GM12878 (cell line): Measurements from ENCODE around the gene PITRM1. TPM values are rescaled to one million over a fixed set of nuclear protein-coding genes. Genes with fewer than 3 reads are reported as not detected.

Experiments used
- BACH1 ChIP-seq: fragments of 450-650 bp; IDR thresholded peaks from 2 replicates; pipeline ENCODE4 v1.6.1; 2017; ENCODE audit warnings: mild to moderate bottlenecking, borderline replicate concordance
- CEBPB ChIP-seq, 2 experiments: fragments of 150-350 bp in 1 of 2; IDR thresholded peaks; 2 replicates each; pipeline ENCODE4 v1.6.1; 2012 to 2014; ENCODE audit warnings: low read depth in 2 of 2, low read length in 2 of 2, borderline replicate concordance in 1 of 2, inconsistent platforms in 1 of 2
- CREM ChIP-seq: IDR thresholded peaks from 2 replicates; pipeline ENCODE4 v1.6.1; 2014; ENCODE audit warnings: antibody characterized with exemption, low read depth
- DPF2 ChIP-seq: fragments of 450-650 bp; IDR thresholded peaks from 2 replicates; pipeline ENCODE4 v1.6.1; 2017; ENCODE audit warnings: mild to moderate bottlenecking
- EZH2 ChIP-seq: IDR thresholded peaks from 2 replicates; pipeline ENCODE4 v1.6.1; 2012; ENCODE audit warnings: low read depth, mild to moderate bottlenecking, control low read depth, inconsistent platforms, low read length, borderline replicate concordance; ENCODE audit not compliant: control insufficient read depth
- FOS ChIP-seq: IDR thresholded peaks from 3 replicates; pipeline ENCODE4 v1.6.1; 2011; ENCODE audit warnings: borderline replicate concordance; ENCODE audit not compliant: insufficient read length; ENCODE audit errors: extremely low read depth
- GATAD2B ChIP-seq: fragments of 450-650 bp; conservative IDR thresholded peaks from 2 replicates; pipeline ENCODE4 v1.6.1; 2017; ENCODE audit warnings: low read depth, mild to moderate bottlenecking, moderate library complexity
- IKZF2 ChIP-seq, 2 experiments: fragments of 450-650 bp; IDR thresholded peaks; 2 replicates each; pipeline ENCODE4 v1.6.1; 2017; ENCODE audit warnings: mild to moderate bottlenecking in 2 of 2, moderate library complexity in 2 of 2
- NFYB ChIP-seq: IDR thresholded peaks from 2 replicates; pipeline ENCODE4 v1.6.1; 2011; ENCODE audit warnings: low read depth, mild to moderate bottlenecking, low read length, improper control_type of control experiment, moderate library complexity; ENCODE audit not compliant: insufficient read depth
- NR2F1 ChIP-seq: fragments of 450-650 bp; conservative IDR thresholded peaks from 2 replicates; pipeline ENCODE4 v1.6.1; 2017; ENCODE audit warnings: mild to moderate bottlenecking
- PAX5 ChIP-seq: IDR thresholded peaks from 2 replicates; pipeline ENCODE4 v1.6.1; 2011; ENCODE audit warnings: low read depth, low read length, borderline replicate concordance
- POLR2AphosphoS5 ChIP-seq: IDR thresholded peaks from 2 replicates; pipeline ENCODE4 v1.6.1; 2011; ENCODE audit warnings: mild to moderate bottlenecking, low read length, inconsistent platforms
- POU2F2 ChIP-seq: IDR thresholded peaks from 3 replicates; pipeline ENCODE4 v1.6.1; 2011; ENCODE audit warnings: low read depth, mild to moderate bottlenecking, low read length, borderline replicate concordance
- RAD21 ChIP-seq: IDR thresholded peaks from 2 replicates; pipeline ENCODE4 v1.6.1; 2011; ENCODE audit warnings: mild to moderate bottlenecking, low read depth, low read length, moderate library complexity; ENCODE audit not compliant: insufficient read depth
- SMAD5 ChIP-seq: IDR thresholded peaks from 2 replicates; pipeline ENCODE4 v1.6.1; 2016; ENCODE audit warnings: antibody characterized with exemption, low read depth
- SMC3 ChIP-seq: IDR thresholded peaks from 2 replicates; pipeline ENCODE4 v1.6.1; 2011; ENCODE audit warnings: low read length, improper control_type of control experiment, borderline replicate concordance
- SREBF2 ChIP-seq: IDR thresholded peaks from 2 replicates; pipeline ENCODE4 v1.6.1; 2012; ENCODE audit warnings: mild to moderate bottlenecking, low read length
- TCF3 ChIP-seq: IDR thresholded peaks from 2 replicates; pipeline ENCODE4 v1.6.1; 2012; ENCODE audit warnings: low read depth, mild to moderate bottlenecking, low read length, borderline replicate concordance; ENCODE audit not compliant: insufficient read depth
- polyA plus RNA-seq, 11 experiments: library from polyadenylated mRNA; depleted of rRNA in 4 of 11; unstranded in 6 of 11; stranded (reverse) in 5 of 11; fragments of >200 nt; fragmentation: Nextera tagmentation in 4 of 11; fragmentation: Illumina TruSeq in 1 of 11; extraction: Ambion mirVana in 4 of 11; extraction: Trizol in 1 of 11; gene quantifications; 1 replicate in 1 of 11; 2 replicates in 10 of 11; pipeline versions ENCODE4 v1.2.1 to v1.2.3, GENCODE V29; 2011 to 2016; ENCODE audit warnings: inconsistent platforms in 2 of 11, missing spikeins in 2 of 11, low read depth in 1 of 11
- total RNA-seq, 4 experiments: library from RNA; depleted of rRNA in 3 of 4; stranded (reverse); fragments of >200 nt in 3 of 4; fragmentation: Illumina TruSeq in 1 of 4; extraction: Trizol in 1 of 4; gene quantifications; 2 replicates each; pipeline versions ENCODE4 v1.2.1 to v1.2.3, GENCODE V29; 2013 to 2021
- TF ChIP-seq, protein P1 (sequence below): IDR thresholded peaks from 2 replicates; pipeline ENCODE4 v1.6.1; 2012; ENCODE audit warnings: low read depth, low read length, improper control_type of control experiment
- TF ChIP-seq, protein P2 (sequence below): fragments of 450-650 bp; IDR thresholded peaks from 2 replicates; pipeline ENCODE4 v1.6.1; 2014; ENCODE audit warnings: mild to moderate bottlenecking
- TF ChIP-seq, protein P3 (sequence below): fragments of 450-650 bp; IDR thresholded peaks from 2 replicates; pipeline ENCODE4 v1.6.1; 2016; ENCODE audit warnings: mild to moderate bottlenecking
- TF ChIP-seq, protein P4 (sequence below): fragments of 450-650 bp; conservative IDR thresholded peaks from 2 replicates; pipeline ENCODE4 v1.6.1; 2017; ENCODE audit warnings: mild to moderate bottlenecking, moderate library complexity
- TF ChIP-seq, protein P5 (sequence below): IDR thresholded peaks from 2 replicates; pipeline ENCODE4 v1.6.1; 2012; ENCODE audit warnings: mild to moderate bottlenecking, low read depth, low read length

PITRM1 gene
- total and polyA plus RNA-seq, 10 of the 15 experiments (the other 5 are each of a cell fraction or from before 2014, with no cell fraction given) = 15.5 to 53.0 (median 45.0) TPM

DNA sequence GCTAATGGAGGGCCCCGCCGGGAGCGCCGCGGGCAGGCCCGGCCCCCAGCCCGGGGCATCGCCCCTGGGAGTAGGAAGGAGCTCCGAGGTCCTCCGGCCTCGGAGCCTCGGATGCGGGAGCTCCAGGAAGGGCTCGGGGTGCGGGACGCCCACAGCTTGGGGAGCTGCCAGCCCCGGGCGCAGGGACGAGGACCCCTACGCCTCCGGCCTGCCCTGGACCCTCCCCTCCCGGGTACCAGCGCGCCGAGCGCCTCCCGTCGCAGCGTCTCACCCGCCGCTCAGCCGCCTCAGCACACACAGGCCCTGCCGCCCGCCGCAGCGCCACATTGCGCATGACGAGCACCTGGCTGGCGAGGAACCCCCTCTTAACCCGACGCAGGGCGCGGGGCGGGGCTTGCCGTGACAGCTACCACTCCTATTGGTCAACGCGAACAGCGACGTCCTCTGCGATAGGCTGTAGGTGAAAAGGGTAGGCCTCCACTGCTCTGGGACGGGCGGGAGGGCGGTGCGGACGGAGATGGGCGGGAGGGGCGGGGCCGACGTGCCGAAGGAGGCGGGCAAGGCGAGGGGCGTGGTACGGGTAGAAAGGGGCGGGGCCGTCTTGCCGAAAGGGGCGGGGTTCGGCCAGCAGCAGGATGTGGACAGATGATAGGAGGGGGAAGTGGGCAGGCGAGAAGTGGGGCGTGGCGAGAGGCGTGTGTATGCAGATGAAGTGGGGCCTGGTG, at the start of gene PITRM1 (continued):
- TF ChIP-seq NFYB = peak; percentile 79
- peak; percentile 98 for TF ChIP-seq POLR2AphosphoS5
- TF ChIP-seq BACH1 = peak; percentile 67; the same call in 1 of the 2 replicates
- peak; percentile 79 for TF ChIP-seq NR2F1
- no peak for TF ChIP-seq SREBF2
- TF ChIP-seq, protein P1, sequence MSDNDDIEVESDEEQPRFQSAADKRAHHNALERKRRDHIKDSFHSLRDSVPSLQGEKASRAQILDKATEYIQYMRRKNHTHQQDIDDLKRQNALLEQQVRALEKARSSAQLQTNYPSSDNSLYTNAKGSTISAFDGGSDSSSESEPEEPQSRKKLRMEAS = peak; percentile 53; the same call in 1 of the 2 replicates
- TF ChIP-seq SMAD5 = peak; percentile 87; the same call in 1 of the 2 replicates
- no peak for TF ChIP-seq RAD21
- TF ChIP-seq CEBPB (IDR thresholded peaks at IDR 0.05; ENCODE audit: borderline replicate concordance in 1 of 2, low read depth in 2 of 2, low read length in 2 of 2) = no peak
- TF ChIP-seq SMC3 = no peak
- TF ChIP-seq, protein P2, sequence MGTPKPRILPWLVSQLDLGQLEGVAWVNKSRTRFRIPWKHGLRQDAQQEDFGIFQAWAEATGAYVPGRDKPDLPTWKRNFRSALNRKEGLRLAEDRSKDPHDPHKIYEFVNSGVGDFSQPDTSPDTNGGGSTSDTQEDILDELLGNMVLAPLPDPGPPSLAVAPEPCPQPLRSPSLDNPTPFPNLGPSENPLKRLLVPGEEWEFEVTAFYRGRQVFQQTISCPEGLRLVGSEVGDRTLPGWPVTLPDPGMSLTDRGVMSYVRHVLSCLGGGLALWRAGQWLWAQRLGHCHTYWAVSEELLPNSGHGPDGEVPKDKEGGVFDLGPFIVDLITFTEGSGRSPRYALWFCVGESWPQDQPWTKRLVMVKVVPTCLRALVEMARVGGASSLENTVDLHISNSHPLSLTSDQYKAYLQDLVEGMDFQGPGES = peak; percentile 55; the same call in 1 of the 2 replicates
- peak; percentile 74 for TF ChIP-seq CREM
- TF ChIP-seq, protein P3, sequence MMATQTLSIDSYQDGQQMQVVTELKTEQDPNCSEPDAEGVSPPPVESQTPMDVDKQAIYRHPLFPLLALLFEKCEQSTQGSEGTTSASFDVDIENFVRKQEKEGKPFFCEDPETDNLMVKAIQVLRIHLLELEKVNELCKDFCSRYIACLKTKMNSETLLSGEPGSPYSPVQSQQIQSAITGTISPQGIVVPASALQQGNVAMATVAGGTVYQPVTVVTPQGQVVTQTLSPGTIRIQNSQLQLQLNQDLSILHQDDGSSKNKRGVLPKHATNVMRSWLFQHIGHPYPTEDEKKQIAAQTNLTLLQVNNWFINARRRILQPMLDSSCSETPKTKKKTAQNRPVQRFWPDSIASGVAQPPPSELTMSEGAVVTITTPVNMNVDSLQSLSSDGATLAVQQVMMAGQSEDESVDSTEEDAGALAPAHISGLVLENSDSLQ = peak; percentile 82
- peak; percentile 80; the same call in 2 of the 3 replicates for TF ChIP-seq POU2F2
- peak; percentile 48 for TF ChIP-seq FOS
- peak; percentile 64 for TF ChIP-seq DPF2
- peak; percentile 76 for TF ChIP-seq GATAD2B
- TF ChIP-seq TCF3 = peak; percentile 94
- TF ChIP-seq IKZF2 (IDR thresholded peaks at IDR 0.05) = no peak
- 0 out of 2 replicates have a peak, but pooled peaks have one; percentile 40 for TF ChIP-seq PAX5
- TF ChIP-seq, protein P4, sequence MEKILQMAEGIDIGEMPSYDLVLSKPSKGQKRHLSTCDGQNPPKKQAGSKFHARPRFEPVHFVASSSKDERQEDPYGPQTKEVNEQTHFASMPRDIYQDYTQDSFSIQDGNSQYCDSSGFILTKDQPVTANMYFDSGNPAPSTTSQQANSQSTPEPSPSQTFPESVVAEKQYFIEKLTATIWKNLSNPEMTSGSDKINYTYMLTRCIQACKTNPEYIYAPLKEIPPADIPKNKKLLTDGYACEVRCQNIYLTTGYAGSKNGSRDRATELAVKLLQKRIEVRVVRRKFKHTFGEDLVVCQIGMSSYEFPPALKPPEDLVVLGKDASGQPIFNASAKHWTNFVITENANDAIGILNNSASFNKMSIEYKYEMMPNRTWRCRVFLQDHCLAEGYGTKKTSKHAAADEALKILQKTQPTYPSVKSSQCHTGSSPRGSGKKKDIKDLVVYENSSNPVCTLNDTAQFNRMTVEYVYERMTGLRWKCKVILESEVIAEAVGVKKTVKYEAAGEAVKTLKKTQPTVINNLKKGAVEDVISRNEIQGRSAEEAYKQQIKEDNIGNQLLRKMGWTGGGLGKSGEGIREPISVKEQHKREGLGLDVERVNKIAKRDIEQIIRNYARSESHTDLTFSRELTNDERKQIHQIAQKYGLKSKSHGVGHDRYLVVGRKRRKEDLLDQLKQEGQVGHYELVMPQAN = peak; percentile 65
- TF ChIP-seq, protein P5, sequence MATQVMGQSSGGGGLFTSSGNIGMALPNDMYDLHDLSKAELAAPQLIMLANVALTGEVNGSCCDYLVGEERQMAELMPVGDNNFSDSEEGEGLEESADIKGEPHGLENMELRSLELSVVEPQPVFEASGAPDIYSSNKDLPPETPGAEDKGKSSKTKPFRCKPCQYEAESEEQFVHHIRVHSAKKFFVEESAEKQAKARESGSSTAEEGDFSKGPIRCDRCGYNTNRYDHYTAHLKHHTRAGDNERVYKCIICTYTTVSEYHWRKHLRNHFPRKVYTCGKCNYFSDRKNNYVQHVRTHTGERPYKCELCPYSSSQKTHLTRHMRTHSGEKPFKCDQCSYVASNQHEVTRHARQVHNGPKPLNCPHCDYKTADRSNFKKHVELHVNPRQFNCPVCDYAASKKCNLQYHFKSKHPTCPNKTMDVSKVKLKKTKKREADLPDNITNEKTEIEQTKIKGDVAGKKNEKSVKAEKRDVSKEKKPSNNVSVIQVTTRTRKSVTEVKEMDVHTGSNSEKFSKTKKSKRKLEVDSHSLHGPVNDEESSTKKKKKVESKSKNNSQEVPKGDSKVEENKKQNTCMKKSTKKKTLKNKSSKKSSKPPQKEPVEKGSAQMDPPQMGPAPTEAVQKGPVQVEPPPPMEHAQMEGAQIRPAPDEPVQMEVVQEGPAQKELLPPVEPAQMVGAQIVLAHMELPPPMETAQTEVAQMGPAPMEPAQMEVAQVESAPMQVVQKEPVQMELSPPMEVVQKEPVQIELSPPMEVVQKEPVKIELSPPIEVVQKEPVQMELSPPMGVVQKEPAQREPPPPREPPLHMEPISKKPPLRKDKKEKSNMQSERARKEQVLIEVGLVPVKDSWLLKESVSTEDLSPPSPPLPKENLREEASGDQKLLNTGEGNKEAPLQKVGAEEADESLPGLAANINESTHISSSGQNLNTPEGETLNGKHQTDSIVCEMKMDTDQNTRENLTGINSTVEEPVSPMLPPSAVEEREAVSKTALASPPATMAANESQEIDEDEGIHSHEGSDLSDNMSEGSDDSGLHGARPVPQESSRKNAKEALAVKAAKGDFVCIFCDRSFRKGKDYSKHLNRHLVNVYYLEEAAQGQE = no peak
- no peak for TF ChIP-seq EZH2
